ENCODE results near the gene CHAF1B.
"Not testable (repeated sequence)": the region's sequence is repeated elsewhere in the genome, so short reads cannot be mapped to it uniquely, and the experiment has no call there.

CHAF1B gene

GRCh38 chr21:36375994-36376393 lies 9.2 kb upstream of the CHAF1B start:
- no peak for DNase-seq (ENCODE audit: low spot score)
- TF ChIP-seq, protein P1, sequence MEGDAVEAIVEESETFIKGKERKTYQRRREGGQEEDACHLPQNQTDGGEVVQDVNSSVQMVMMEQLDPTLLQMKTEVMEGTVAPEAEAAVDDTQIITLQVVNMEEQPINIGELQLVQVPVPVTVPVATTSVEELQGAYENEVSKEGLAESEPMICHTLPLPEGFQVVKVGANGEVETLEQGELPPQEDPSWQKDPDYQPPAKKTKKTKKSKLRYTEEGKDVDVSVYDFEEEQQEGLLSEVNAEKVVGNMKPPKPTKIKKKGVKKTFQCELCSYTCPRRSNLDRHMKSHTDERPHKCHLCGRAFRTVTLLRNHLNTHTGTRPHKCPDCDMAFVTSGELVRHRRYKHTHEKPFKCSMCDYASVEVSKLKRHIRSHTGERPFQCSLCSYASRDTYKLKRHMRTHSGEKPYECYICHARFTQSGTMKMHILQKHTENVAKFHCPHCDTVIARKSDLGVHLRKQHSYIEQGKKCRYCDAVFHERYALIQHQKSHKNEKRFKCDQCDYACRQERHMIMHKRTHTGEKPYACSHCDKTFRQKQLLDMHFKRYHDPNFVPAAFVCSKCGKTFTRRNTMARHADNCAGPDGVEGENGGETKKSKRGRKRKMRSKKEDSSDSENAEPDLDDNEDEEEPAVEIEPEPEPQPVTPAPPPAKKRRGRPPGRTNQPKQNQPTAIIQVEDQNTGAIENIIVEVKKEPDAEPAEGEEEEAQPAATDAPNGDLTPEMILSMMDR (IDR thresholded peaks at IDR 0.05; ENCODE audit: extremely low read depth, insufficient read depth, missing control alignments) = no peak
- in situ Hi-C loops (cut with MboI; ENCODE audit: low pct_unique_long_range_greater_than_20kb, low sequenced_read_pairs, unreplicated experiment) = no loop called here

- DNase-seq (ENCODE audit: low spot score) = no peak
- TF ChIP-seq, protein P1 (IDR thresholded peaks at IDR 0.05; ENCODE audit: extremely low read depth, insufficient read depth, missing control alignments) = no peak
- in situ Hi-C loops (cut with MboI; ENCODE audit: low pct_unique_long_range_greater_than_20kb, low sequenced_read_pairs, unreplicated experiment) = no loop called here
Observed at GRCh38 chr21:36377391-36377842, 7.8 kb upstream of the CHAF1B start.

DNA sequence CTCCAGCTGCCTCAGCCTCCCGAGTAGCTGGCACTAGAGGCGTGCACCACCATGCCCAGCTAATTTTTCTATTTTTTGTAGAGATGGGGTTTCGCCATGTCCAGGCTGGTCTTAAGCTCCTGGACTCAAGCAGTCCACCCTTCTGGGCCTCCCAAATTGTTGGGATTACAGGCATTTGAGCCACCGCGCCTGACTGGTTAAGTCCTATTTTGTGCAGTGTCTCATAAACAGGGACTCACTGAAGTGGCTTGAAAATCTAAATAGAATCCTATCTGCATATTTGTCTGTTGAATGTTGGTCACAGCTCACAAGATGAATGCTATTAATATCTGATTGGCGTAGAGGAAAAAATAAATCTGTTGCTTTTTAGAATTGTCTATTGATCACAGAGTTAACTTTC lies 5.9 kb upstream of the CHAF1B start:
- in situ Hi-C loops (cut with MboI; ENCODE audit: low pct_unique_long_range_greater_than_20kb, low sequenced_read_pairs, unreplicated experiment) = no loop called here
- no peak for DNase-seq (ENCODE audit: low spot score)
- TF ChIP-seq, protein P1 (IDR thresholded peaks at IDR 0.05; ENCODE audit: extremely low read depth, insufficient read depth, missing control alignments) = no peak

DNA sequence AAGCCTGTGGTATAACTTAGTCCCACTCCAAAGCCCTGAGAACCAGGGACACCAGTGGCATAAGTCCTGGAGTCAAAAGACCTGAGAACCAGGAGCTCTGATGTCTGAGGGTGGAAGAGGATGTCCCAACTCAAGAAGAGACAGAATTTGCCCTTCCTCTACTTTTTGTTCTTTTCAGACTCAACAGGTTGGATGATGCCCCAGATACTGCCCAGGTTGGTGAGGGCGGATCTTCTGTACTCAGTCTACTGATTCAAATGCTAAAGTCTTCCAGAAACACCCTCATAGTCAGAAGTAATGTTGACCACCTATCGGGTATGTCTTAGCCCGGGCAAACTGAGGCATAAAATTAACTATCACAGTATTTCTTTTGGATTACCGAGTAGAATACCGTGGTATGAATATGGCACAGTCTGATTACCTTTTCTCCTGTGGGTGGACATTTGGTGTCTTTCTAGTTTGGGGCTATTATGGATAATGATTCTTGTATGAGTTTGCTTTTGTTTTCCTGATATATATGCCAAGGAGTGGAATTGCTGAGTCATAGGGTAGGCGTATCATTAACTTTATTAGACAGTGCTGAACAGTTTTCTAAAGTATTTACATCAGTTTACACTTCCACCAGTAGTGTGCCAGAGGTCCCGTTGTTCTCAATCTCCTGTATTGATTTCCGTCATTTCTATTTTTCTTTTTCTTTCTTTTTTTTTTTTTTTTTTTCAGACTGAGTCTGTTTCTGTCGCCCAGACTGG lies 3.2 kb upstream of the CHAF1B start:
- in situ Hi-C loops (cut with MboI; ENCODE audit: low pct_unique_long_range_greater_than_20kb, low sequenced_read_pairs, unreplicated experiment) = no loop called here
- TF ChIP-seq, protein P1 (IDR thresholded peaks at IDR 0.05; ENCODE audit: extremely low read depth, insufficient read depth, missing control alignments) = no peak
- no peak for DNase-seq (ENCODE audit: low spot score)

- in situ Hi-C loops (cut with MboI; ENCODE audit: low pct_unique_long_range_greater_than_20kb, low sequenced_read_pairs, unreplicated experiment); DNase-seq (ENCODE audit: low spot score): not testable (repeated sequence)
Observed at GRCh38 chr21:36382722-36383121, 2.5 kb upstream of the CHAF1B start.

DNA sequence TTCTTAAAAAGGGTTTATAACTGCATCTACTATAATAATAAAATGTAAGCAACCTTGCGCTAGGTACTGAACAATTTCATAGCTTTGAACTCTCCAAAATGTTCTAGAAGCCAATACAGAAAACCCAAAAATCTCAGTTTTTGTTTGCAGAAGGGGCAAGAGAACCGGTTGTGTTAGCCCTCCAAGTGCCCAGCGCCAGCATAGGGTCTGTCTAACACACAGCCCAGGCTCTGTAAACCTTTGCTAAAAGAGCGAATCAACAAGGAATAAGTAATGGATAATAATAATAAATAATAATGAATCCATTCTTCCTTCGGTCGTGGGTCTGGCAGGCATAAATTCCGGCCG lies 333 bp upstream of the CHAF1B start:
- TF ChIP-seq, protein P1 (IDR thresholded peaks at IDR 0.05; ENCODE audit: extremely low read depth, insufficient read depth, missing control alignments) = no peak
- DNase-seq (ENCODE audit: low spot score) = no peak
- in situ Hi-C loops (cut with MboI; ENCODE audit: low pct_unique_long_range_greater_than_20kb, low sequenced_read_pairs, unreplicated experiment) = no loop called here

DNA sequence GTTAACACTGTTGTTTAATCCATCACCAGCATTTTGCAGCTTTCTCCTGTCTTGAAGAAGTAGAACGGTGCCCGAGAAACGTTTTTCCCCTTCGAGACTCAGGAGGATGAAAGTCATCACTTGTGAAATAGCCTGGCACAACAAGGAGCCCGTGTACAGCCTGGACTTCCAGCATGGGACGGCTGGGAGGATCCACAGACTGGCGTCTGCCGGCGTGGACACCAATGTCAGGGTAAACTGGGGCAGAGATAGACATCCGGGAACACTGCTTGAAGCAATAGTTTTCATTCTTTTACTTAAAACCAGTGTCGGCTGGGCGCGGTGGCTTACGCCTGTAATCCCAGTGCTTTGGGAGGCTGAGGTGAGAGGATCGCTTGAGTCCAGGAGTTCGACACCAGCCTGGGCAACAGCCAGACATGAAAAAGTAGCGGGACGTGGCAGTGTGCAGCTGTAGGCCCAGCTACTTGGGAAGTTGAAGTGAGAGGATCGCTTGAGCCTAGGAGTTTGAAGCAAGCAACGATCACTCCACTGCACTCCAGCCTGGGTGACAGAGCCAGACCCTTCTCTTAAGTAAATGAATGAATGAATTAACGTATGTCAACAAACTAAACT lies 945 bp downstream of the CHAF1B start:
- DNase-seq (ENCODE audit: low spot score) = no peak
- in situ Hi-C loops (cut with MboI; ENCODE audit: low pct_unique_long_range_greater_than_20kb, low sequenced_read_pairs, unreplicated experiment) = no loop called here
- TF ChIP-seq, protein P1 (IDR thresholded peaks at IDR 0.05; ENCODE audit: extremely low read depth, insufficient read depth, missing control alignments) = no peak

Data from GM13977 (cell line).